ENCODE data around the gene OTOGL.

The OTOGL gene

DNA sequence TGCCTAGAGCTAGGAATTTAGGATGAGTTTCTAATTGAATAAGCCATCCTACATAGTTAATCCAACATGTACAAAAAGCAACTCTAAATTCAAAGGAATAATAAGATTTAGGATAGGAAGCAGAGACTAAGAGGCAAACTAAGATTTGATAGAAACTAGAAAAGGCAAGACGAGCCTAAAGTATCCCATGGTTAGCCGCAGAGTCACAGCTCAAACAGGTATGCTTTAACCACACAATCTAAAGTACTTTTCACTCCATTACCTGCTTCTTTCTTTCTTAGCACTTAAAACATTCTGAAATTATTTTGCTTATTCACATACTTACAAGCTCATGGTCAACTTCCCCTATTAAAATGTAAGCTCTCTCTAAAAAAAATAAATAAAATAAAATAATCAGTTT is 51.8 kb downstream of the OTOGL start:
- DNase-seq (ENCODE audit: insufficient read length, low spot score): no peak
- TF ChIP-seq, protein P1, sequence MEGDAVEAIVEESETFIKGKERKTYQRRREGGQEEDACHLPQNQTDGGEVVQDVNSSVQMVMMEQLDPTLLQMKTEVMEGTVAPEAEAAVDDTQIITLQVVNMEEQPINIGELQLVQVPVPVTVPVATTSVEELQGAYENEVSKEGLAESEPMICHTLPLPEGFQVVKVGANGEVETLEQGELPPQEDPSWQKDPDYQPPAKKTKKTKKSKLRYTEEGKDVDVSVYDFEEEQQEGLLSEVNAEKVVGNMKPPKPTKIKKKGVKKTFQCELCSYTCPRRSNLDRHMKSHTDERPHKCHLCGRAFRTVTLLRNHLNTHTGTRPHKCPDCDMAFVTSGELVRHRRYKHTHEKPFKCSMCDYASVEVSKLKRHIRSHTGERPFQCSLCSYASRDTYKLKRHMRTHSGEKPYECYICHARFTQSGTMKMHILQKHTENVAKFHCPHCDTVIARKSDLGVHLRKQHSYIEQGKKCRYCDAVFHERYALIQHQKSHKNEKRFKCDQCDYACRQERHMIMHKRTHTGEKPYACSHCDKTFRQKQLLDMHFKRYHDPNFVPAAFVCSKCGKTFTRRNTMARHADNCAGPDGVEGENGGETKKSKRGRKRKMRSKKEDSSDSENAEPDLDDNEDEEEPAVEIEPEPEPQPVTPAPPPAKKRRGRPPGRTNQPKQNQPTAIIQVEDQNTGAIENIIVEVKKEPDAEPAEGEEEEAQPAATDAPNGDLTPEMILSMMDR (IDR thresholded peaks at IDR 0.05; ENCODE audit: insufficient read depth, missing control alignments): no peak
- FAIRE-seq: no peak

DNA sequence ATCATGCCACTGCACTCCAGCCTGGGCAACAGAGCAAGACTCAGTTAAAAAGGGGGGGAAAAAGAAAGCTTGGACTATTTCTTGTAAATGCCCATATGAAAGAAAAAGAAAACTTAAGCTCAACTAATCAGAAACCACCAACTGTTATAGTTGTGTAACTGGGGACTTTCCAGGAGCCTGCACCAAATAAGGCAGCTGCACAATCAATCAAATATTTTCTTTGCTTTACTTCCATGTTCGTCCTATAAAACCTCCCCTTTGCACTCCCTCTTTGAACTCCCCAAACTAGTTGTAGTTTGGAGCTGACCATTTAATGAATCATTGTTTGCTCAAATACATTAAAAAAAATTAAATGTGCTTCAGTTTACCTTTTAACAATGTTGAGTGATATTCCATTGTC is 54.9 kb downstream of the OTOGL start:
- TF ChIP-seq, protein P1 (IDR thresholded peaks at IDR 0.05; ENCODE audit: insufficient read depth, missing control alignments): no peak
- no peak for DNase-seq (ENCODE audit: insufficient read length, low spot score)
- FAIRE-seq: no peak

GRCh38 chr12:80156306-80156705 is 57.0 kb downstream of the OTOGL start:
- DNase-seq (ENCODE audit: insufficient read length, low spot score) (no peak), FAIRE-seq (no peak)
- TF ChIP-seq, protein P1 (IDR thresholded peaks at IDR 0.05; ENCODE audit: insufficient read depth, missing control alignments): no peak

DNA sequence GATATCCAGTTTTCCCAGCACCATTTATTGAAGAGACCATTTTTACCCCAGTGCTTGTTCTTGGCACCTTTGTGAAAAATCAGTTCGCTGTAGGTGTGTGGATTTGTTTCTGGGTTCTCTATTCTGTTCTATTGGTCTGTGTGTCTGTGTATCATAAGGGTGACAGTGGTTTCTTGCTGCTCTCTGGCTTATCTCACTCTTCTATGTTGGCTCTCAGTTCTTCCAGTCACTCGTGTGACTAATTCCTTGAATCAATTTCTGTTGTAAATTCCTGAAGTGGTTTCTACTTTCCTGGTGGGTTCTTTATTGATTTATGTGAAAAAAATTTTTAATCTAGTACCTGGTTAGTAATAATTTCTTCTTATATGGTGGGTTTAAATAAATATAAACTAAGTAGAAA is 58.3 kb downstream of the OTOGL start:
- DNase-seq (ENCODE audit: insufficient read length, low spot score): no peak
- FAIRE-seq: no peak
- TF ChIP-seq, protein P1 (IDR thresholded peaks at IDR 0.05; ENCODE audit: insufficient read depth, missing control alignments): no peak

DNA sequence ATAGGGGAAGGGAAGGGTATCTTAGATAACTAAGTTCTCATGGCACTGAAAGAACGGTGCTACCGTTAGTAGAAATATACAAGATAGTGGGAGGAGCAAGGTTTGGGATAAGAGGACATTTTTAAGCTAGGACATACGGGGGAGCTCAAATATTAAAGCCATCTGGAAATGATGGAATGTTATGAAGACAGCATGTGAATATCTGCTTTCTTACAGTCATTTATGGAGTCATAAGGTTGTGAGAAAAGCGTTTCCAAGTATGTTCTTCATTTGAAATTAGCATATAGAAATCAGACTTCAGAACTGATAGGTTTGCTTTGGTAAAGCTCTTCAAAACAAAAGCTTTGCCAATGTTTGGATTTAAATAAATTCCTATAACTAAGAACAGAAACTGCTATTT is 62.3 kb downstream of the OTOGL start:
- FAIRE-seq (no peak), DNase-seq (ENCODE audit: insufficient read length, low spot score) (no peak)
- TF ChIP-seq, protein P1 (IDR thresholded peaks at IDR 0.05; ENCODE audit: insufficient read depth, missing control alignments): no peak

- TF ChIP-seq, protein P1 (IDR thresholded peaks at IDR 0.05; ENCODE audit: insufficient read depth, missing control alignments): no peak
- DNase-seq (ENCODE audit: insufficient read length, low spot score) (no peak), FAIRE-seq (no peak)
Measured at GRCh38 chr12:80162177-80162576, 62.8 kb downstream of the OTOGL start.

GRCh38 chr12:80165746-80166145 is 66.4 kb downstream of the OTOGL start:
- DNase-seq (ENCODE audit: insufficient read length, low spot score): no peak
- TF ChIP-seq, protein P1 (IDR thresholded peaks at IDR 0.05; ENCODE audit: insufficient read depth, missing control alignments): no peak
- FAIRE-seq: peak; percentile 89

Measured in D721Med (cell line).